ENCODE measurements around the gene TLL2. TPM values are rescaled to one million over a fixed set of nuclear protein-coding genes. Genes with fewer than 3 reads are reported as not detected.

TLL2 gene
- total RNA-seq, 1 donor from 2014 or later: 0.13 TPM

DNA sequence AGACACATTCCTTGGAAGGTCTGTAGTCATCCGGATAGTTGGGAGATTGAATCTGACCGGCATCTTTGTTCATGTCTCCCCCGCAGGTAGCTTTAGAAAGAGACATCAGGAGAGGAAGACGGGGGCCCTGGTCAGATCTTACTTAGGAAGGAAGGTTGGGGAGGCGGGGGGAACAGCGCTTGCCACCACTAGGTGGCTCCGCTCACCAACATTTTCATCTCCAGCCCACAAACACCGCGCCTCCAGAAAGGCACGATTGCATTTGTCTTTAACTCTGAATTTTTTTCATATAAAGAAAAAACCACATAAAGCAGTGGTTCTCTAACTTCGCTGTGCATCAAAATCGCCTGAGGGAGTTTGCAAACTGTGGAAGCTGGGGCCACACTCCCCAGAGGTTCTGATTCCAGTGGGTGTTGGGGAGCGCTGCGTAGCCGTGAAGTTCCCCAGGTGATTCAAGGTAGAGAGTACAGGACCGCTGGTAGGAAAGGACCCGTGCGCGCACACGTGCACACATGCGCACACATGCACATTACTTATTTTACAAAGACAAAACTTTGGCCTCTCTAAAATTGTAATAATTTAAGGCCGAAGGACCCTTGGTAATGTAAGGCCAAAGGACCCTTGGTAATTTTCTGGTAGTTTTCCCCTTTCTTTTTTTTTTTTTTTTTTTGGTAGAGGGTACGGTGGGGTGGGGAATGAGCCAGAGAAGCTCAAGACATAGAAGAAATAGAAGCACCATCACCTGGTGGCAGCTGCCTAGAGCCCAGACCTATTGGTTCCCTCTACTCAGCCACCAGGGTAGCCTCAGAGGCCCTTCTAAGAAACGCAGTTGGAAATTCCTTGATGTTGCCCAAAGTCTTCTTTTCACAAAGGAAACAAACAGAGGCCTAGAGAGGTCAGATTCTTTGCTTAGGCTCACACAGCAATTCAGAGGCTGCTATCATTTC lies 117.5 kb downstream of the TLL2 start:
- peak; percentile 17 for DNase-seq (ENCODE audit: low read depth, low spot score)

DNA sequence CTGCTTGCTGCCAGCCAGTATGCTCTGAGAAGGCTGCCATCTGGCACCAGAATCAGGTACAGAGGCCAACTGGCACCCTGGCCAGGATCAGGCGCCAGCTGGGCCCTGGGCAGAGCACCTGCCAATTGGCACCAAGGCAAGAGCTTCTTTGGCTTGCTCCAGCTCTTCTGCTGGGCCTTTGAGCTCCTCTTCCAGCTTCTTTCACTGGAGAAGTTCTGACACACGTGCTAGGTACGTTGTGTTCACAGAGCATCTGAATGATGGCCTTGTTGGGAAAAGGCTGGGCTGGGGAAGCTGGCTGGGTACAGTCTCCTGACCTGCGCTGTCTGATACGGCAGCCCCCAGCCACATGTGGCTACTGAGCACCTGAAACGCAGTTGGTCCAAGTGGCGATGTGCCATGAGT lies 123.3 kb downstream of the TLL2 start:
- no peak for DNase-seq (ENCODE audit: low read depth, low spot score)

DNA sequence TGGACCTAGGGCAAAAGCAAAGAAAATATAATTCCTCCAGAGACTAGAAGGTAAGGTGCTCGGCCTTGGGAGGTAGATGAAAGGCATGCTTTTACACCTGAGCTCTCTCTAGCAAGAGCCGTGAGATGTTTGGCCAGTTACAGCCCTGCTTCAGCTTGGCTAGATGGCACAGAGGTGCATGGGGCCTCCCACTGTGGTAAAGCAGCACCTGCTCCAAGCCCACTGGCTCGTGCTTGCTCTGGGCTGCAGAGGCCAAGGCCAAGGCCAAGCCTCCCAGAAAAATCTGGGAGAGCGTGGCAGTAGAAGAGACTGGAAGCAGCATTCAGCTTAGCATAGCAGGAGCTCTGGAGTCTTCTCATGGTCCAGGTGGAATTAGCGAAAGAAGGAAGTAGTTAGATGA lies 123.9 kb downstream of the TLL2 start:
- DNase-seq (ENCODE audit: low read depth, low spot score): no peak

DNA sequence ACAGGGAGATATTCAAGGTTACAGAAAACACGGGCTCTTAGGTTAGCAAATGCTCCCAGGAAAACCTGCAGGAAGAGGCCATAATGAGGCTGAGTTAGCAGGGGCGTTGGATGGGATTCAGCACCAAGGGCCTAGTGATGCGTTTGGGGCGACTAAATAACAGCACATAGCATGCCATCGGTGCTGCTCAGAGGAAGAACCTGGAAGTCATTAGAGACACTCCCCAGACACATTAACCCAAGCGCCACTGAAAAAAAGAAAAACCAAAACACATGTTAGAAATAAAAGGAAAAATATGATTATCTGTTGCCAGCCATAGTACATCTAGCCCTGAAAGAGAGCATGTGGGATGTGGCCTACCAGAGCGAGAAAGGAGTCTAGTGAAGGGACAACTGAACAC lies 126.1 kb downstream of the TLL2 start:
- no peak for DNase-seq (ENCODE audit: low read depth, low spot score)

DNA sequence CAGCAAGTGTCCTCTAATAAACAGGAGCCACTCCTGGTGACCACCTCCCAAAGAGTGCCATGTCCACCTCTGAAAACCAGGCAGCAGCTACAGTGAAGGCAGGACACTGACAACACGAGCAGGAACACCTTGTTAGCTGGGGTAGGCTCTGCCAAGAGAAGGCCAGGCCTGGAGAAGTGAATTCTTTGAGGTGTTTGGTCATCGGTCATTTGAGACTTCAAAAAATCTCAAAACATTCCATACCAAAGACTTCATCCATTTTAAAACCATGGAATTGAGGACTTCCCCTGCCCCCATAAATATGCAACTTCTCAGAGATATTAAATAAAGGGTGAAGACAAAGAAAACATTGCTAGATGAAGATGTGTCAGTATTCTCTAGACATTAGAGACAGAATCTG lies 126.6 kb downstream of the TLL2 start:
- DNase-seq (ENCODE audit: low read depth, low spot score): no peak

DNA sequence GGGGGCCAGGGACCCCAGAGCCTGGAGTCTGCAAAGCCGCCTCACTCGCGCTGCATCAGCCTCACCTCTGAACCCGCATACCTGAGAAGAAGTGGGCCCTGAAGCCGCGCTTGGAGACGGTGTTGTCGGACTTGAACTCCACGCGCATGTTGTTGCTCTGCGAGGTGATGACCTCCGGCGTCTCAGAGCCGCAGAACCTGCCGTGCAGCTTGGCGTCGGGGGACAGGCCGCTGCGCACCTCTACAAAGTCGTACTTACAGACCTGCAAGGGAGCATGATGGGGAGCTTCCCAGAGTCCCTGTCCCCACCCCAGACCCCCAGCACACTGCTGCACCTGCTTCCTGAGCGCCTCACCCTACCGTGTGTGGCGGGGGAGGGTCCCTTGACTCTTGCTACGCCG lies 129.2 kb downstream of the TLL2 start:
- DNase-seq (ENCODE audit: low read depth, low spot score): no peak

DNA sequence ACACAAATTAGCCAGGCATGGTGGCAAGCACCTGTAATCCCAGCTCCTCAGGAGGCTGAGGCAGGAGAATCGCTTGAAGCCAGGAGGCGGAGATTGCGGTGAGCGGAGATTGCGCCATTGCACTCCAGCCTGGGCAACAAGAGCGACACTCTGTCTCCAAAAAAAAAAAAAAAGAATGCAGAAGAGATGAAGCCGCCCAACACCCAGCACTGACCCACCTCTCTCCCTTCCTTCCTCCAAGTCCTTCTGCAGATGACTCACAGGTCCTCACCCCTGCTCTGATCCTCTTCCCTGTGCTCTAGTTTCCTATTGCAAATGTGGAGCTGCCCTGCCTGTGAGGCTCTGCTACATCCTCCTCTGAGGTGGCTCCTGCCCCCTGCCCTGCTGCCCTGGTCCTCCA lies 132.9 kb downstream of the TLL2 start:
- DNase-seq (ENCODE audit: low read depth, low spot score): no peak

DNA sequence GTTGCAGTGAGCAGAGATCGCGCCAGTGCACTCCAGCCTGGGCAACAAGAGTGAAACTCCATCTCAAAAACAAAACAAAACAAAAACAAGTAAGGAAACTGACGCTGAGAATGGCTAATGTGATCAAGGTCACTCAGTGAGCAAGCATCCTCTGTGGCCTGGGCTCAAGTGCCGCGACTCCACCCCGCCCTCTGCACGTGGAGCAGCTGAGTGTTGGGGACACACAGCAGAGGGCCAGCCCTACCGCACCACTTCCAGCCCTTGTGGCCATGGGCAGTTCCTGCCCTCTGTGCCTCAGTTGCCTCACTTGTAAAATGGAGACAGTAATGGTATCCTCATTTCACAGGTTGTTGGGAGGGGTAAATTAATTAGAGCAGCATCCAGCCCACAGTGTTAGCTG lies 134.0 kb downstream of the TLL2 start:
- no peak for DNase-seq (ENCODE audit: low read depth, low spot score)

DNA sequence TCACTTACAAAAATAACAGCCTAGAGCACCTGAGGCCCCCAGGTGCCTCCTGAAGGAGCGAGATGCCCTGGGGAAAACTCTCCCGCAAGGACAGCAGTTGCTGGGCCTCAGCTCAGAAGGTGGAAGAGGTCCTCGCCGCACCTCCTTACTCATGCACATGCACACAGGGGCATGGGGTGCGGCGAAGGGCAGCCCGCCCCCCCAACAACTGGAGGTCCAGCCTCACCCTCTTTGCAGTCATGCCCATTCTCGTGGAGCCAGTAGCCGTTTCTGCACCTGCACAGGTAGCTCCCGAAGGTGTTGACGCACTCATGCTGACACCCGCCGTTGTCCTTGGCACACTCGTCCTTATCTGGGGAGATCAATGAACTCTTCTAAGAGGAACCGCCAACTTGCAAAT lies 135.0 kb downstream of the TLL2 start:
- DNase-seq (ENCODE audit: low read depth, low spot score): no peak

DNA sequence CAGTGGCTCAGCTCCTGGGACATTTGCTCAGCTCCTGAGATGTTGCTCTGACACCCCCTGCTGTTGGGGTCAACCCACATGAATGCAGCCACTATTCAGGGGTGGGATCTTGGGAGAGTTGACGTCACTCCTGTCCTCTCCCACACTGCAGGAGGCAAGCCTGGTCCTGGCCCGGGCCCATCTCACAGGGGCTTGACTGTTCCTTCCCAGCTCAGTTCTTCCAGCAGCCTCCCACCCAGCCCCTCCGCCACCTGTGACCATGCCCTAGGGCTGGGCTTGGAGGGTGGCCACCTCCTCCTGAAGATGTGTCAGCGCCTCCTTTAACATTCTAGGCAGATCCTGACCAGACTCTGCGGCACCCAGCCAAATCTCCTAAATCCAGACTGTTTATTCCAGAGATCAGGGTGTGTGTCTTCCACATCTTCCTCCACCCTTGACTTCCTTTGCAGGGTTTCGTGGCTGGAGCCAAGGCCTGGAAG lies 135.9 kb downstream of the TLL2 start:
- DNase-seq (ENCODE audit: low read depth, low spot score): no peak

DNA sequence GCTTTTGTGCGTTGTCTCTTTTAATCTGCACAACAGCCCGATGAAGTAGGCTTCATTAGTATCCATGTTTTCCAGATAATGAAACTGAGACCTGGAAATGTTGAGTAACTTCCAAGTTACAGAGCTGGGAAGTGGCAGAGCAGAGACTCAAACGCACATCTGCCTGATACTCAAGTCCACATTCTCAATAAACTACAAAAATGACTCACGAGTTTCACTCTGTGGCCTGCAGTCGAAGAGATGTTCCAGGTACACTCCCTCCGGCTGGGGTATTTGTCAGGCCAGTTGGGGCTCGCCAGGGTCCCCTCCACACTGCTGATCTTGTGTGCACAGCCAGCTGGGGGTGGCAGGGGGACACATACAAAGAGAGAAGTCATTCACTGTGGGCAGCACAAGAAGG lies 137.2 kb downstream of the TLL2 start:
- DNase-seq (ENCODE audit: low read depth, low spot score): no peak

DNA sequence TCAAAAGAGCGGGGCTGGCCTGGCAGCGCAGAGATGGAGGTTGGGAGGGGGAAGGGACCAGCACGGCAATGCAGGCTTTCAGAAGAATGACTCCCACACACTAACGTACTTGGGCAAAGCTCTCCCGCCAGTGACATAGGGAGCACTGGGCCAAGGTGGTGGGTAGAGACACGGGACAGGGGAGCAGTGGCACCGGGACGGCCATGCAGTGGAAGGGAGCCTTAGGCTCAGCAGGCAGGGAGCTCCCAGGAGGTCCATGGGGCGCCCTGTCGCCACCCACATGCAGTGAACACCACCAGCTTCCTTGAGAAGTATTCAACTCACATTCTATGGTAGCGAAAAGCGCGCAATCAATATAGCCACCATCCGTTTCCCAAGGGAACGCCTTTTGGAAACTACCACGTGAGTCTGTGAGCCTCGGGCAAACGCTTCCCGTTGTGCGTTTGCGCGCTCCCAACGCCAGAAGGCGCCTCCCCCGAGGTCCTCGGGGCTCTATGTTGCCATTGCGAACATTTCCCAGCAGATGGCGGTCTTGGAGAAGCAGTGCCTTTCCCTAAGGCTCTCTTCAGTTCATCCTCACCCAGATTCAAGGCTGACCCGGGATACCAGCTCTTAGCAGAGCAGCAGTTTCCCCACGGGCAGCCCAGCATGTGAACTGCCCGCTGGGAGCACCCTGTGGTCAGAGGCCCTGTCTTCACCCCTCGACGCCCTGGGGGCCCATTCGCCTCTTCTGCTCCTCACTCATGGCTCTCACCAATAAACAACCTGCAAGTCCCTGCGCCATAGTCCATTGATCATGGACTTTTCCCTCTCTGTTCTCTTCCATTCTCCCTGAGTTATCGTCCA lies 138.5 kb downstream of the TLL2 start:
- DNase-seq (ENCODE audit: low read depth, low spot score): peak; percentile 50

DNA sequence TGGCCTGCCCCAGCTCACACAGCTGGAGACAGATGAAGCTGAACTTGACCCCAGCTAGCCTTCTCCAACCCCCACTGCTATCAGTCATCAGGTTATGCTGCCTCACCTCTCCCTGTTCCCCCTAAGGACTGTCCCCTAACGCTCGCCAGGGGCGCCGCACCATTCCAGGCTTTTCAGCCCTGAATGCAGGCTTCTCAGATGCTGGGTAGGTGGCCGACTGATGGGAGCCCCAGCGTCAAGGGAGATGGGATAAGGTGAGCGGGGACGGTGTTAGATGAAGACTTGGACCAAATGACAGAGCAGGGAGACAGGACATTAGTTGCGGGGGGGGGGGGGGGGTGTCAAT lies 139.1 kb downstream of the TLL2 start:
- DNase-seq (ENCODE audit: low read depth, low spot score): no peak

DNA sequence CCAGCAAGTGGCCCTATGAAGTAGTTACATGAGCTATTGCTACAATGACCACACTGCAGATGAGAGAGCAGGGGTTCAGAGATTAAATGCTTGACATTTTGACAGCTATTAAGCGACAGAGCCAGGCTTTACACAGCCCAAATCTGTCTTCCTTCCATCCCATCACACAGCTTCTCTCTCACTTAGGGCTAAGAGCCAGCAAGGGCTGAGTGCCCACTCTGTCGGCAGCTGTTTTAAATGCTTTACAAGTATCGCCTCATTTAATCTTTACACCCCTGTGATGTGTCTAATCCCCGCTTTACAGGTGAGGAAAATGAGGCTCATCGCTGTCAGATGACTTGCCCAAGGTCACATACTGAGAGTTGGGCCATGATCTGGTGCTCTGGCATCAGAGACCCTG lies 139.7 kb downstream of the TLL2 start:
- DNase-seq (ENCODE audit: low read depth, low spot score): no peak

DNA sequence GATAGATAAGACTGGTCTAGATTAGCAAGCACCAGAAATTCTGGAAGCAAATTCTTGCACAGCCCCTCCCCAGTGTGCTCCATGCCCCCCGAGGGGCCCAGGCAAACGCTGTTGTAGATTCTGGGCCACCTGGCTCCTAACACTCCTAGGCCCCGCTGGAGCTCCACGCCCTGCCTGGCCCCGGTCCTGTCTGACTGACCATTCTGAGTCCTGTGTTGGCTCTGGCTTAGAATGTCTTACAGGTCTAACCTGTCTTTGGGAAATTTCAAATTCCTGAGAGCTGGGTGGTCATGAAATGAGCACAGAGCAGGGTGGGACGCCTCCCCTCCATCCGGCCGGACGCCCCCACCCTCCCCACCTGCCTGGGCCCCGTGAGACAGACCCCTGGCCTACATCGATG lies 142.4 kb downstream of the TLL2 start:
- DNase-seq (ENCODE audit: low read depth, low spot score): no peak

DNA sequence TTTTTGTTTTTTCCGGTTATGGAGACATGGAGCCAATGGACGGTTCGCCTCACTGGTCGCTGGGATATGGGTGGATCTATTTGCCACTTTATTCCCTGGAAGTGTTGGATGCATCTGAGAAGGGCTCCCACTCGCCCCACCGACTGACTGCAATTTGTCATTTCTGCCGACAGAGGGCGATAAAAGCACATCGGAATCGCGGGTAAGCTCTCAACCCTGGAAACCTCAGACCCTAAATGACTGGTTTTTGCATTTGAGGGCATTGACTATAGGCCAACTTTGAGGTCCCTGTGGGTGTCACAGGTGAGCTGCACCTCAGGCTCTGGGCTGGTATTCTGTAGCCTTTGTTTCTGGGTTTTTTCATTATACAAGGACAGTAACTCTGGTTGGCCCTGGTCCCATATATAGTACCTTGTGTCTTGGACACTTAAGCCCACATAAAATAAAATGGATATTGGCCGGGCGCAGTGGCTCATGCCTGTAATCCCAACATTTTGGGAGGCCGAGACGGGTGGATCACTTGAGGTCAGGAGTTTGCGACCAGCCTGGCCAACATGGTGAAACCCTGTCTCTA lies 143.1 kb downstream of the TLL2 start:
- no peak for DNase-seq (ENCODE audit: low read depth, low spot score)

DNA sequence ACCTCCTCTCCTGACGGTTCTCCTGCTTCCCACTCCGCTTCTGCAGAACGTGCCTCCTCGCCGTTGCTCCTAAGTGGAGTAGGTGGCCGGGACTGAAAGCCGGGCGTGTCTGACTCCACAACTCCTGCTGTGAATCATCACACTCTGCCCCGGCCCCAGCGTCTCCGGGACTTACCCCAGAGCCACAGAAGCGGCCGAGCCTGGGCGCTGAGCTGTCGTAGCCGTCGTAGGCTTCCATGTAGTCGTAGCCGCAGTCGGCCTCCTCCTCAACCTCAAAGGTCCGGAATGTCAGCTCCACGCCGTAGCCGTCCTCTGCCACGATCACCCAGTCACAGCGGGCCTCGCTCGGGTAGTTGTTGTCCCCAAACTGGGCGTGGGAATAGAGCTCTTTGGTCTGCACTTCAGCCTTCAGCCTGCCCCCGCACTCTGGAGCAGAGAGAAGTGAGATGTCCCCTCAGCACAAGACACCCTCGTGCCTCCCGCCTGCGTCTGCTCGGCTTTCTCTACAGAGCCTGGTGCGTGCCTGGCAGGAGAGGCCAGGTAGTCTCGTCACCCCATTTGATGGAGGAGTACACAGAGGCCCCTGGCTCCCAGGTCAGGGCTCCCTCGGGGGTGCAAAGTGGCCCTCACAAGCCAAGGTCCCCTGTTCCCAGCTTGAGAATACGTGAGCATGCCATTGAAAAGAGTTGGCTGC lies 143.7 kb downstream of the TLL2 start:
- no peak for DNase-seq (ENCODE audit: low read depth, low spot score)

DNA sequence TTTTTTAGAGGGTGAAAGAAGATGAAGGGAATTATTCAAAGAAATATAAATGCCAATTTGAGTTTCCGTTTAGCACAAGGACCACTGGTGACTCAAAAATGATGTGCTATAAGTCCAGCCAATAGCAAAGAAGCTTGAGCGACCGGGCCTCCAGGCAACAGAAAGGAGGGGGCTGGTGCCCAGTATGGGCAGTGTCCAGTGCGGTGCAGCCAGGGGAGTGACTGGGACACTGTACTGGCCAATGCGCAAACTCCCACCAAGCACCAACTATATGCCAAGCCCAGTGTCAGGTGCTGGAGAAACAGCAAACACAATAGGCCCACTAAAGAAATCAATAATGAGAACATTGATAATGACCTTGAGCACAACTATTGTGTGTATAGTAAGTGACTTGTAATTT lies 144.8 kb downstream of the TLL2 start:
- DNase-seq (ENCODE audit: low read depth, low spot score): no peak

DNA sequence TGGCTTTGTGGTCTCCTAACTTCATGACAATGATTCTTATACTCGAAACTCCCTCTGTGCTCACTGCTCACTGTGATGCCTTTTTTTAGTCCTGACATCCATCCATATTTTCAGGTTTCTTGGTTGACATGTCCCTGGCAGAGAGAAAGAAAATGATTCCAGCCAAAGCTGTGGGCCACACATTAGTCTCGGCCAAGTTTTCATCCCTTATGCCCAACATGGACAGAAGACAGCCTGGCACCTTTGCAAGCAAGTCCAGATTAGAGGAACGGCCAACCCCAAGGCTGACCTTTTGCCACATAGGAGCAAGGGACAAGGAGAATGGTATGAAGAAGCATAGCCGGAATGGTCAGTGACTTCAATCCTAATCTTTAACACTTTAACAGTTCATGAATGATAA lies 146.3 kb downstream of the TLL2 start:
- no peak for DNase-seq (ENCODE audit: low read depth, low spot score)

DNA sequence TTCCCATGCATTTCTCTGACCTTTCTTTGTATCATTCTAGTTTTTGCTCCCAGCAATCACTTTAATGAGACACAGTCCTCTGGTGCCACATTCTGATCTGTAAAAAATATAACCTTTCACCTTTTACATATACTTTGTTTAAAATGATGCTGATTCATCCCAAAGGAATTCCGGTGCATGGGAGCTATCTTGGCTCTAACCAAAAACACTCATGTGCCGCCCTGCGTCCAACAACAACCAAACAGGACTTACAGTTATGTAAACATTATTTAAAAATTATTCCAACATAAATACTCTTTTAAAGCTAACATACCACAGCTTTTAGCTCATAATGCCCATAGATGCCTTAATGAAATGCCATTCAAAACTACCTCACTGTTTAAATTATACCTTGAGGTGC lies 147.2 kb downstream of the TLL2 start:
- DNase-seq (ENCODE audit: low read depth, low spot score): no peak

DNA sequence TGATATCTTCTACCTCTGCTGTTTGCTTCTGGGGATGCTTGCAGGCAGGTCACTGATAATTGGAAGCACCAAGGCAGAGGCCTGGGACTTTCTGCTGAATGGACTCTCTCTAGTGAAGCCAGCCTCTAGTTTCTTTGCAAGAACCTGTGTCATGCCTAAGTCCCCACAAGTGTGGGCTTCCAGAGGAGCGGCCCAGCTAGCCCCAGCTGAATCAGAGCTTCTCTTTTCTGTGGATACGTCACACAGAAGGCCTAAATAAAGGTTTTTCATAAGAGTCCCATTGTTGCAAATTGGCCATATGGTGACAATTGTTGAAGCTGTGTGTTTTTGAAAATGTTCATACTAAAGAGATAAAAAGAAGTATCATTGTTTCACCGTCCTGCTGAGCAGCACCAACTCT lies 148.2 kb downstream of the TLL2 start:
- DNase-seq (ENCODE audit: low read depth, low spot score): no peak

DNA sequence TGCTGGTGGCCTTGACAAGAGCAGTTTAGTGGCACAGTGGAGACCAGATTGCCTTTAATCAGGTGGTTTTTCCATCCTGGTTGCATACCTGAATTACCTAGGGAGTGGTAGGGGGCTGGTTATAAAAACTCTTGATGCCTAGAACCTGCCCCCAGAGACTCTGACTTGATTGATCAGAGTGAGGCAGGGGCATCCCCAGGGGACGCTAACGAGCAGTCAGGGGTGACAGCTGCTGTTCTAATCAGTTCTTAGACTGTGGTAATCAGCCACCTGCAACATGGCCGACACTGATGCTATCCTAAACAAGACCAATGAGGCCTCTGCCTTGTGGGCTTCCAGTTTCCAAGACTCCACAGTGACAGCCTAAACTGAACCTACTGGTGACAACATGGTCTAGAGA lies 153.0 kb downstream of the TLL2 start:
- no peak for DNase-seq (ENCODE audit: low read depth, low spot score)
